Stimulated activated CD8-positive, alpha-beta memory T cell treated with anti-CD3 and anti-CD28 coated beads, Interleukin-12 subunit alpha, Interleukin-12 subunit beta, amount 100 ng/mL, for 1 hour (primary cell): ENCODE results near the gene JMJD7.

Experiments
- DNase-seq: peaks from one replicate; pipeline ENCODE4 v3.0.0-alpha.2; 2020; ENCODE audit warnings: low read depth

The JMJD7 gene

DNA sequence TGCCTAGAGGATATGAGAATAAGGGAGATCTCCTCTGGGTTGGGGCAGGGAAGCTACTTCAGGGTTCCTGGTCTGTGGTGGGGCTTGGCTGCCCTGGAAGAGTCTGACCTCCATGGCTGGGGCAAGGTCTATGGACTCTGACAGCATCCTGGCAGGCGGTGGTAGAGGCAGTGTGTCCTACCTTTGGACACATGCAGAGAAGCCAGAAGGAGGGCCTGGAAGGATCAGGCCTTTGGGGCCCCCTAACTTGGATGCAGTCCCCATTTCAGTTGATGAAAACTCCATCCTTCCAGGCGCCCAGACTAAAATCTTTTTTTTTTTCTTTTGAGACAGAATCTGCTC lies 55.6 kb downstream of the JMJD7 start:
- no peak for DNase-seq

GRCh38 chr15:41884458-41884857 lies 56.6 kb downstream of the JMJD7 start:
- DNase-seq: no peak

DNA sequence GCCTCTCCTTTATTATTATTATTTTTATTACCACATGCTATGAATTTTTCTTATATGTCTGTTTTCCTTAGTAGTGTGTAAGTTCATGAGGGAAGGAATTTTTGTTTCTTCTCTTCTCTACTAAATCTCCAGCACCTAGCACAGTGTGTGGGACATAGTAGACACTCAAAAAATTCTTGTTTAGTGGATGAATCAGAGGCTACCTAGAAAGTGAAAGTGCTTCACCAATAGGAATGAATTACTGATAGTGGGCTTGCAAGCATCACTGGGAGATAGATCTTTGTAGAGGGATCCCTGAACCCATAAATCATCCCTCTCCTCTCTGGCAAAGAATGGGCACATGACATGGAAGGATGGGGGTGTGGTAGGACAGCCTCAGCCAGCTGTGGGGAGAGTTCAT lies 57.4 kb downstream of the JMJD7 start:
- DNase-seq: no peak

GRCh38 chr15:41885841-41886240 lies 57.9 kb downstream of the JMJD7 start:
- no peak for DNase-seq

DNA sequence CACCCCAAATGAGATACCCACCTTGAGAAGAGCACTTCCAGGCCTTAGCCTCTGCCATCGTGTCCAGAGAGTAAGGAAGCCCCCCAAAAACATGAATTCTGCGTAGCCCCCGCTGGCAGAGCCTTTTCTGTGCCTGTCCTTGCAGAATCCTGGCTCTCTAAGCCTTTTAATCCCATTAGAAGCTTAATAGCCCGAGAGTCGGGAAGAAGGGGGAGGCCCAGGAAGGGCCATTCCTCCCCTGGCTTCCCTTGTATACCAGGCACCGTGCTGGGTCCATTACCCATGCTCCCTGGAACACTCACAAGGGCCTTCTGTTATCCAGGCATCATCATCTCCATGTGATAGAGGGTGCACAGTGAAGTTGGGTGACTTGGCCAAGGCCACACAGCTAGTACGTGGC lies 58.8 kb downstream of the JMJD7 start:
- no peak for DNase-seq

GRCh38 chr15:41887161-41887560 lies 59.3 kb downstream of the JMJD7 start:
- DNase-seq: no peak
